HK-2 (cell line): ENCODE data around the gene ZNF598.
"Not testable (repeated sequence)": the region's sequence is repeated elsewhere in the genome, so short reads cannot be mapped to it uniquely, and the experiment has no call there.

Source experiments
- DNase-seq: peaks from one replicate; pipeline ENCODE4 v3.0.0-alpha.2; 2018; ENCODE audit not compliant: unreplicated experiment

The ZNF598 gene

GRCh38 chr16:2040041-2040786 is 30.6 kb upstream of the ZNF598 start:
- no peak for DNase-seq

- DNase-seq: no peak
These were observed 29.8 kb upstream of the ZNF598 start for GRCh38 chr16:2039274-2040031.

GRCh38 chr16:2038382-2039231 is 29.0 kb upstream of the ZNF598 start:
- no peak for DNase-seq

GRCh38 chr16:2037647-2038381 is 28.2 kb upstream of the ZNF598 start:
- DNase-seq: no peak

- no peak for DNase-seq
These were observed 27.5 kb upstream of the ZNF598 start for GRCh38 chr16:2037115-2037514.

- no peak for DNase-seq
These were observed 26.8 kb upstream of the ZNF598 start for GRCh38 chr16:2036200-2036966.

- no peak for DNase-seq
These were observed 26.0 kb upstream of the ZNF598 start for GRCh38 chr16:2035431-2036199.

- no peak for DNase-seq
These were observed 25.2 kb upstream of the ZNF598 start for GRCh38 chr16:2034696-2035430.

- DNase-seq: not testable (repeated sequence)
These were observed 24.5 kb upstream of the ZNF598 start for GRCh38 chr16:2033909-2034695.

- no peak for DNase-seq
These were observed 23.7 kb upstream of the ZNF598 start for GRCh38 chr16:2033057-2033908.

GRCh38 chr16:2032285-2033056 is 22.9 kb upstream of the ZNF598 start:
- no peak for DNase-seq

- no peak for DNase-seq
These were observed 21.5 kb upstream of the ZNF598 start for GRCh38 chr16:2031081-2031577.

- no peak for DNase-seq
These were observed 20.4 kb upstream of the ZNF598 start for GRCh38 chr16:2030036-2030435.

- DNase-seq: no peak
These were observed 19.7 kb upstream of the ZNF598 start for GRCh38 chr16:2029350-2029749.

- DNase-seq: no peak
These were observed 19.1 kb upstream of the ZNF598 start for GRCh38 chr16:2028620-2029220.

GRCh38 chr16:2028146-2028545 is 18.5 kb upstream of the ZNF598 start:
- no peak for DNase-seq
